ENCODE results near the gene ADGRL1. TPM values are rescaled to one million over a fixed set of nuclear protein-coding genes. Genes with fewer than 3 reads are reported as not detected.
A peak's percentile ranks its signal among the peaks of the same experiment; 100 is the strongest.
"Not testable (repeated sequence)": the region's sequence is repeated elsewhere in the genome, so short reads cannot be mapped to it uniquely, and the experiment has no call there.

Gene ADGRL1
- total and polyA plus RNA-seq, 10 of the 15 experiments (the other 5 are each of a cell fraction or from before 2014, with no cell fraction given), result 0.05 to 4.8 (median 0.71) TPM

GRCh38 chr19:14250870-14251269, 44.9 kb upstream of the ADGRL1 start:
- H3K27ac ChIP-seq (ENCODE audit: control insufficient read depth, insufficient read depth), result no peak overlapping the region
- no peaks in the 10 kb centered on the region for H4K20me1 ChIP-seq (ENCODE audit: control insufficient read depth, insufficient read depth)
- in situ Hi-C loops (cut with MboI) (no loop called here), intact Hi-C loops (cut with micrococcal nuclease; ENCODE audit: unreplicated experiment) (no loop called here)
- ChIA-PET POLR2A (interaction anchor here (0.6 to 1.1 kb wide), 2 partner anchors 8 to 107 kb away, joined by 6 to 7 read pairs; no protein-coding TSS in a partner anchor), CTCF (no interaction called here), RAD21 (ENCODE audit: unreplicated experiment) (no interaction called here), SMC1A (ENCODE audit: uncharacterized antibody, unreplicated experiment) (no interaction called here)
- H3K9ac ChIP-seq (ENCODE audit: control insufficient read depth, insufficient read depth, low read length), result no peak overlapping the region
- BruUV-seq (replicated peaks), result no TSS peak
- 69% methylated on average over 5 of the region's 5 CpGs for WGBS (ENCODE audit: insufficient coverage, insufficient replicate concordance, low lambda C conversion rate, missing lambda C conversion rate)
- H3K79me2 ChIP-seq (ENCODE audit: control insufficient read depth, insufficient read depth, low read length), result no peaks in the 10 kb centered on the region
- H3K9me3 ChIP-seq (replicated peaks; ENCODE audit: control insufficient read depth, insufficient read depth, low read length), result no peaks in the 10 kb centered on the region
- ATAC-seq (no peak), DNase-seq (ENCODE audit: low read depth, low spot score) (no peak), FAIRE-seq (no peak)
- H3K4me3 ChIP-seq, result no peak overlapping the region
- H2AFZ ChIP-seq (ENCODE audit: control insufficient read depth, low read depth, low read length), result no peak overlapping the region; the same call in 1 of the 2 replicates
- no peaks in the 10 kb centered on the region for H3K36me3 ChIP-seq (ENCODE audit: control insufficient read depth in 2 of 2, insufficient read depth in 2 of 2, low read length in 1 of 2)
- H3K4me1 ChIP-seq (ENCODE audit: control insufficient read depth, insufficient read depth, low read length), result peaks cover 12% of the 10 kb centered on the region
- no peaks in the 10 kb centered on the region for H3K27me3 ChIP-seq (replicated peaks in 1 of 2; ENCODE audit: control insufficient read depth in 2 of 2, insufficient read depth in 2 of 2, low read length in 1 of 2)
- H3K4me2 ChIP-seq (ENCODE audit: control insufficient read depth, insufficient read depth), result no peak overlapping the region
- TF ChIP-seq HSF1 (IDR thresholded peaks at IDR 0.05; ENCODE audit: low read depth, low read length) (no peak), NBN (IDR thresholded peaks at IDR 0.05) (no peak), IKZF2 (IDR thresholded peaks at IDR 0.05) (0 out of 4 replicates have a peak, but pooled peaks of 1 of the 2 experiments have one; percentile 14), BCL11A (IDR thresholded peaks at IDR 0.05; ENCODE audit: low read depth, low read length) (no peak)

GRCh38 chr19:14250315-14250714, 44.3 kb upstream of the ADGRL1 start:
- WGBS (ENCODE audit: insufficient coverage, insufficient replicate concordance, low lambda C conversion rate, missing lambda C conversion rate), result 75% methylated on average over 9 of the region's 10 CpGs
- DNase-seq (ENCODE audit: low read depth, low spot score); RAD21 ChIA-PET (ENCODE audit: unreplicated experiment); ATAC-seq; POLR2A ChIA-PET; intact Hi-C loops (cut with micrococcal nuclease; ENCODE audit: unreplicated experiment); H3K36me3 ChIP-seq (ENCODE audit: control insufficient read depth in 2 of 2, insufficient read depth in 2 of 2, low read length in 1 of 2); CTCF ChIA-PET; H3K27ac ChIP-seq (ENCODE audit: control insufficient read depth, insufficient read depth); H3K9me3 ChIP-seq (replicated peaks; ENCODE audit: control insufficient read depth, insufficient read depth, low read length); SMC1A ChIA-PET (ENCODE audit: uncharacterized antibody, unreplicated experiment); H2AFZ ChIP-seq (ENCODE audit: control insufficient read depth, low read depth, low read length); in situ Hi-C loops (cut with MboI); H3K9ac ChIP-seq (ENCODE audit: control insufficient read depth, insufficient read depth, low read length); FAIRE-seq; H3K4me3 ChIP-seq; H3K79me2 ChIP-seq (ENCODE audit: control insufficient read depth, insufficient read depth, low read length); H4K20me1 ChIP-seq (ENCODE audit: control insufficient read depth, insufficient read depth); H3K27me3 ChIP-seq (replicated peaks in 1 of 2; ENCODE audit: control insufficient read depth in 2 of 2, insufficient read depth in 2 of 2, low read length in 1 of 2); BruUV-seq (replicated peaks); H3K4me2 ChIP-seq (ENCODE audit: control insufficient read depth, insufficient read depth): not testable (repeated sequence)
- peaks cover 12% of the 10 kb centered on the region for H3K4me1 ChIP-seq (ENCODE audit: control insufficient read depth, insufficient read depth, low read length)

- FAIRE-seq; CTCF ChIA-PET; H3K4me3 ChIP-seq; H2AFZ ChIP-seq (ENCODE audit: control insufficient read depth, low read depth, low read length); ATAC-seq; BruUV-seq (replicated peaks); RAD21 ChIA-PET (ENCODE audit: unreplicated experiment); H4K20me1 ChIP-seq (ENCODE audit: control insufficient read depth, insufficient read depth); POLR2A ChIA-PET; H3K9me3 ChIP-seq (replicated peaks; ENCODE audit: control insufficient read depth, insufficient read depth, low read length); intact Hi-C loops (cut with micrococcal nuclease; ENCODE audit: unreplicated experiment); H3K27ac ChIP-seq (ENCODE audit: control insufficient read depth, insufficient read depth); H3K27me3 ChIP-seq (replicated peaks in 1 of 2; ENCODE audit: control insufficient read depth in 2 of 2, insufficient read depth in 2 of 2, low read length in 1 of 2); H3K79me2 ChIP-seq (ENCODE audit: control insufficient read depth, insufficient read depth, low read length); H3K36me3 ChIP-seq (ENCODE audit: control insufficient read depth in 2 of 2, insufficient read depth in 2 of 2, low read length in 1 of 2); SMC1A ChIA-PET (ENCODE audit: uncharacterized antibody, unreplicated experiment); H3K9ac ChIP-seq (ENCODE audit: control insufficient read depth, insufficient read depth, low read length); DNase-seq (ENCODE audit: low read depth, low spot score); in situ Hi-C loops (cut with MboI): not testable (repeated sequence)
- H3K4me2 ChIP-seq (ENCODE audit: control insufficient read depth, insufficient read depth), result peak overlapping the region; percentile 77; the same call in 1 of the 2 replicates
- H3K4me1 ChIP-seq (ENCODE audit: control insufficient read depth, insufficient read depth, low read length), result peaks cover 12% of the 10 kb centered on the region
- 68% methylated on average over 2 of the region's 2 CpGs for WGBS (ENCODE audit: insufficient coverage, insufficient replicate concordance, low lambda C conversion rate, missing lambda C conversion rate)
Measured at GRCh38 chr19:14249891-14250290, 43.9 kb upstream of the ADGRL1 start.

All from GM12878 (cell line).